Measurements from ENCODE around the gene PGAP6. TPM values are rescaled to one million over a fixed set of nuclear protein-coding genes. Genes with fewer than 3 reads are reported as not detected.
"Not testable (repeated sequence)": the region's sequence is repeated elsewhere in the genome, so short reads cannot be mapped to it uniquely, and the experiment has no call there.

The PGAP6 gene
- total RNA-seq, 1 donor from 2014 or later, result 92.8 TPM

DNA sequence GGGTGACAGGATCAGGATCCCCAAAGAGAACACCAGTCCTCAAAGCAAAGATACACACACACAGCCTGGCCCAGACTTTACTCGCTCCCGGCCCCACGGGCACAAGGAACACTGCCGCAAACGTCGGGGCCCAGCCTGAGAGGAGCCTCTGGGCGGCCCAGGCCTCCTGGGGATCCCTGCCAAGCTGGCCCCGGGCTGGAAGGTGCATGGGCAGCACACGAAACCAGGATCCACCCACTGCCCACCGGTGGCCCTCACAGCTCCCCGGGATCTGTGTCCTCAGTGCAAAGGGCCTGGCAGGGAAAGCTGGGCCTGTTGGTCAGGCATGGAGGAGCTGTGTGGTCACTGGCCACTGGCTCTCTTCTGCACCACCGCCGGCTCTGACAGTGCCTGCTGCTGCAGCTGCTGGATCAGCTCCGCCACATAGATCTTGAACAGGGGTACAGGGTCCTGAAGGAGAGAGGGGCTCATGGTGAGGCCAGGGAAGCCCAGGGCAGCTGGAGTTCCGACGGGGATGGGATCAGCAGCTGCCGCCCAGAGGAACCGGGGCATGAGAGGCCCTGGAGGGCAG is 14.4 kb downstream of the PGAP6 start:
- DNase-seq (ENCODE audit: low read depth), result no peak

- DNase-seq (ENCODE audit: low read depth), result no peak
Observed at GRCh38 chr16:366476-366875, 15.3 kb downstream of the PGAP6 start.

DNA sequence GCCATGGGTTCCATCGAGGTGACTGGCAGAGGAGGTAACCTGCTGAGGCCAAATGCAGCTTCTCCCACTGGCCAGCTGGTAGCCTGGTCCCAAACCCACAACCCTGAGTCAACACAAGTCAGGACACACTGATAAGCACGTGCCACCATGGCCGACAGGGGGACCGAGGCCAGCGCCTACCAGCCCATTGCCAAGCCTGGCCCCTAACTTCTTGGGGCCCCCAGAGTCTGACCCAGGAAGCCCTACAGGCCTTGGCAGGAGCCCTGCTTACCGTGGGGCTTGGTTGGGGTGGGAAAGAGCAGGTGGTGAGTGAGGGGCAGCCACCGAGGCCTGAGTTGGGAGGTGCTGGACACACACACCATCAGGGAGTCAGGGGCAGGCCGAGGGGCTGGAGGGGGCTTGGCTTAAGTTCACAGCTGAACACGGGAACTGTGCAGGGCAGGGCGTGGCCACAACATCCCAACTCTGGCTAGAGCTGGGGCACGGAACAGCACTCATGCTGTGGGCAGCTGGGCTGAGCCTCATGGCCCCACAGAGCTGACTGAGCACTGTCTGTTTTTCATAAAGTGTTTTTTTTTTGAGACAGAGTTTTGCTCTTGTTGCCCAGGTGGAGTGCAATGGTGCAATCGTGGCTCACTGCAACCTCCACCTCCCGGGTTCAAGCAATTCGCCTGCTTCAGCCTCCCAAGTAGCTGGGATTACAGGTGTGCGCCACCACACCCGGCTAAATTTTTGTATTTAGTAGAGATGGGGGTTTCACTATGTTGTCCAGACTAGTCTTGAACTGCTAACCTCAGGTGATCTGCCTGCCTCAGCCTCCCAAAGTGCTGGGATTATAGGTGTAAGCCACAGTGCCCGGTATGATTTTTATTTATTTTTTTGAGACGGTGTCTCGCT is 16.9 kb downstream of the PGAP6 start:
- no peak for DNase-seq (ENCODE audit: low read depth)

GRCh38 chr16:363766-364490 is 17.9 kb downstream of the PGAP6 start:
- DNase-seq (ENCODE audit: low read depth), result peak; percentile 35

DNA sequence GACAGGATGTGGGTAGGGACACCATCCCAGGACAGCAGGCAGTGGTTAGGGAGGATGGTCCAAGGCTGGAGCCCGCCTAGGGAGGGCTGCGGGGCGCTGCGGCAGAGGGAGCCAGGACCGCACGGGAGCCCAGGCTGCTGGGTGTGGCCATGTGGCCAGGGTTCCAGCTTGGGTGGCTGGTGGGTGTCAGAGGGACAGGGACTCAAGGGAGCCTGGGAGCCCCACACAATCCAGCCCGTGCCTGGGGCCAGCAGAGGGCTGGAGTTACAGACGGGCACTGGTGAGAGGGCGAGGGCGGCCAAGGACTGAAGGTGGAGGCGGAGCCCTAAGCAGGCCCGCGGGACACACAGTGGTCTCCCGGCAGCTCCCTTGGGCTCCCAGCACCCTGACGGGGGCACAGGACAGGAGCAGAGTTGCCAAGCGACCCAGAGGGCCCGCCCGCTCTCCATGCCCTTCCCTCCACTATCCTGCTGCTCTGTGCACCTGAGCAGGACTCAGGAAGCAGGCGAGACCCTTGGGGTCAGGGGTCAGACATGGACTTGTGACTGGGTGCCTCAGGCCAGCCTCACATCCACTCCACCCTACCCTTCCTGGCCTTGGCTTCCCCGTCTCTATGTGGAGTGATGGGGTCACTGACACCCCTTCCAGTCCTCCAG is 18.5 kb downstream of the PGAP6 start:
- DNase-seq (ENCODE audit: low read depth), result no peak

- DNase-seq (ENCODE audit: low read depth), result not testable (repeated sequence)
Observed at GRCh38 chr16:362702-362999, 19.1 kb downstream of the PGAP6 start.

DNA sequence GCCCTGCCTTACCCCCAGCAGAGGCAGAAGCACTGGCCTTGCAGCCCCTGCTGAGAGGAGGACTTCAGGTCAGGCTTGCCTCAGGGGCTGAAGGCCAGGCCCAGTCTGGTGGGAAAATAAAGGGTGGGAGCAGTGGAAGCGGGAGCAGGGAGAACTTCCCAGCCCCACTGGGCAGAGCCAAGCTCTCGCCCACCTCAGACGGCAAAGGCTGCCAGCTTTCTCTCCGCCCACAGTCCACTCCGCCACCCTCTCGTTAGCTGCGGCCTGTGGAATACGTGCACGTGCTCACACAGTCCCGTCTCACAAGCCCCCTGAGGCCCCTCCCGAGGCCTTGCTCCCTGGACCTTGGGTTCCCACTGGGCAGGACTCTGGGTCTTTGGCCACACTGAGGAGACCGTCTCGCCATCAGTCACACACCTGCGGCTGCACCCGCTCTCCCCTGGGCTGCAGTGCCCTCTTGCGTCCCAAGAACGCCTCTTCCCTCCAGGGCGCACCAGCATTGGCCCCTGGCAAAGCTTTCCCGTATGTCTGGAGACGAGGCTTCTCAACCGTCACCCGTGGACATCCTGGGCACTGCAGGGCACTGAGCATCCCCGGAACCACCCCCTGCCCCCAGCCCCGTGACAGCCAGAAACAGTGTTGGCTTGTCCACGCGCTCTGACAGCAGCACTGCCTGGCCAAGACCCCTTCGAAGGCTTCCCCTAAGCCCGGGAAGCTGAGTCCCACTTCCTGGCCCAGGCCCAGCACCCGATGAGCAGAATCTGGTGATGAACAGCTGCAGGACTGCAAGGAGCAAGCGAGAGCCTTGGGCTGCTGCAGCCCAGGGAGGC is 19.7 kb downstream of the PGAP6 start:
- peak; percentile 57 for DNase-seq (ENCODE audit: low read depth)

- DNase-seq (ENCODE audit: low read depth), result no peak
Observed at GRCh38 chr16:361341-361871, 20.4 kb downstream of the PGAP6 start.

DNA sequence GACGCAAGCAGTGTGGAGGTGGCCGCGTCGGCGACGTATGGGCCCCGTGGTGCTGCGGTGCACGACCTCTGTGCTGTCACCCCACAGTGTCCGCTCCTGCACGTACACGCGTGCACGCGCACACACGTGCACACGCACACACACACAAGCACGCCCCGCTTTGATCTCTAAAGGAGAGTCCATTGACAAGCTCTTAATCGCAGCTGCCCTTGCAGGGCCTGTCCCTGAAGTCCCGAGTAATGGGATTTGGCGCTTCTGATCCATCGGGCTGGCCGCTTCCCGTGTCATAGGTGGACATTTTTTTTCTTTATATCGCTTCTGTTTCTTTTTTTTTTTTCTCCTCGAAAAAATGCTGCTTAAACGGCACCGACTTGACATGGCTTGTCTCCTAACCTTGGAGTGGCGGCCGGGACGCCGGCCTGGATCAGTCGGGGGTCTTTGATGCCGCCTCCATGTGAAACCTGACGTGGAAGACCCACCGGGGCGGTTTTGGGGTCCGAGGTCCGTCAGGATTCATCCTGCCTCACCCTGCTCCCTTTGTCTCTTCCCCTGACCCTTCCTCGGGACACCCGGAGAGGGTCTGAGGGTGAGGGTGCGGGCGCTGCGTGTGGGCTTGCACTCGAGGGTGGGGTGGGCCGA is 21.0 kb downstream of the PGAP6 start:
- no peak for DNase-seq (ENCODE audit: low read depth)

- no peak for DNase-seq (ENCODE audit: low read depth)
Observed at GRCh38 chr16:359871-360697, 21.7 kb downstream of the PGAP6 start.

GRCh38 chr16:359067-359763 is 22.6 kb downstream of the PGAP6 start:
- no peak for DNase-seq (ENCODE audit: low read depth)

DNA sequence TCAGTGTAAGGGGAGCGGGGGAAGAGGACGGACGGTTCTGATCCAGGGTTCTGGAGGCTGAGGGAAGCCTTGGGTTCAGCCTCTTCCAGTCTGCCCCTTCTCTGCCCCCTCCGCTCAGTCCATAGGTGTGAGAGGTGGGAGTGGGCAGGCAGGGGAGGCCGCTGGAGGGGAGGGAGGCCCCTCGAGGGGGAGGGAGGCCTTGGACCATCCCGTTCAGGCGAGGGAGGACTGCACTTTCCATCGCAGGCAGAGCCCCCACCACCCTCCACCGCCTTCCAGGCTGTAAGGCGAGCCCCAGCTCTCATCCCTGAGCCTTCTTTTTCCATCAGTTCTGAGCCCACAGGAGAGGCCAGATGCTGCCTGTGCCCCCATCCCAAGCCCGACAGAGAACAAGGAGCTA is 25.0 kb downstream of the PGAP6 start:
- no peak for DNase-seq (ENCODE audit: low read depth)

- no peak for DNase-seq (ENCODE audit: low read depth)
Observed at GRCh38 chr16:354971-355461, 26.8 kb downstream of the PGAP6 start.

DNA sequence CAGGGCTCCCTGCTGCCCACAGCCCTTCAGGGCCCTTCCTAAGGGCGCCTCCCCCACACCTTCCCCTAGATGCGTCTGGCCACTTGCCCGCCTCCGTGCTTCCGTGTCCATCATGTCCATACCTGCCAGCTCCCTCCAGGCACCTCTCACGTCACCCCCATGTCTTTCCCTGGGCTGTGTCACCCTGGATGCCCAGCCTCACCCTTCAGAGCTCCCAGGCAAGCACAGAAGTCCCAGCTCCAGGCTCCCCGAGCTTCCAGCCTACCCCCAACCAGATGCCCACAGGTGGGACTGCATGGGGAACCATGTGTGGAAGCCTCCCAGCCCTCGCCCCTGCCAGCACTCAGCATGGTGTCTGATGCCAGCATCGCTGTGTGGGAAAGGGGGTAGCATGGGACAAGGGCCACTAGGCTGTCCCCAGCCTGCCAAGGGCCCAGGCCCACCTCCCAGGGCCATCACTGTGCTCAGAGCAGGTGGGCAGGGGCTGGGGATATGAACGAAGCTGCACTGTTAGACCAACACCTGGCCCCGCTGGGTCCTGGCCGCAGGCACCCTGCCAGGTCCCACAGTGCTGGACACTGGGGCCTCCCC is 27.4 kb downstream of the PGAP6 start:
- DNase-seq (ENCODE audit: low read depth), result no peak

- DNase-seq (ENCODE audit: low read depth), result no peak
Observed at GRCh38 chr16:353404-354290, 28.1 kb downstream of the PGAP6 start.

DNA sequence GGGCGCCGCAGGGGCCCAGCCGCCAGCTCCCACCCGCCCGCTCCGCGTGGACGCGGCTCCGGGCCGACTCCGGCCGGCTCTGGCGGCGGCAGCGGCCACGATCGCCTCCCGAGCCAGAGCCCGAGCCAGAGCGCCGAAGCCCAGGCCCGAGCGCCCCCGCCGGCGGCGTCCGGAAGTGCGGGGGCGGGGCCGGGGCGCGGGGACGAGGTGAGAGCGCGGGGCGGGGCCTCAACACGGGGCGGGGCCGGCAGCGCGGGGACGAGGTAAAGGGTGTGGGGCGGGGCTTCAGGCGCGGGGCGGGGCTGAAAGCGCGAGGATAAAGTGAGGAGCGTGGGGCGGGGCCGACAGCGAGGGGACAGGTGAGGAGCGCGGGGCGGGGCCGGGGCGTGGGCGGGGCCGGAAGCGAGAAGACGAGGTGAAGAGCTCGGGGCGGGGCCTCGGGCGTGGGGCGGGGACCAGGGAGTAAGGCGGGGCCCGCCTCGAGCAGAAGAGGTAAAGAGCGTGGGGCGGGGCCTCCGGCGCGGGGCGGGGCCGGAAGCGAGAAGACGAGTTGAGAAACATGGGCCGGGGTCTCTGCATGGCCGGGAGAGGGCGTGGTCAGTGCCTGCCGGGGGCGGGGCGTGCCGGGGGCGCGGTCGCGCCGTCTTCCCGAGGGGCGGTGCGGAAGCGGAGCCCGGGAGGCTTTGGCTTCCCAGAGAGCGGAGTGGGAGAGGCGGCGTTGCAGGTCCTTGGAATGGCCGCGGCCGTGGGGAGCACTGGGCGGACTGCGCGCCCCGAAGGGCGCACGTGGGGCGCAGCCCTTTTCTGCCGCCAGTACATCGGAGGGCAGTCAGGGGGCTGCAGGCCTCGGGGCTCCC is 29.0 kb downstream of the PGAP6 start, which contains the start of gene AXIN1:
AXIN1 (minus strand) TSS at position 177 of the 857 bp plus-strand sequence. CDS start 5,698 bp downstream, outside the sequence.
- peak; percentile 81 for DNase-seq (ENCODE audit: low read depth)
